Endometrial microvascular endothelial cells (primary cell): ENCODE measurements around the gene FGD6. TPM values are rescaled to one million over a fixed set of nuclear protein-coding genes. Genes with fewer than 3 reads are reported as not detected.
"Not testable (repeated sequence)": the region's sequence is repeated elsewhere in the genome, so short reads cannot be mapped to it uniquely, and the experiment has no call there.

Source experiments
- in situ Hi-C: cut with HindIII; loops from 2 replicates; pipeline ENCODE4 v1.10.0; 2017; ENCODE audit warnings: low sequenced_read_pairs, low pct_unique_long_range_greater_than_20kb; ENCODE audit errors: inconsistent ontology term
- total RNA-seq: library from RNA; depleted of rRNA; stranded (reverse); fragments of >200 nt; gene quantifications from one replicate; pipeline ENCODE4 v1.2.3, GENCODE V29; 2015; ENCODE audit errors: inconsistent ontology term

FGD6 gene
- 13.9 TPM for total RNA-seq

DNA sequence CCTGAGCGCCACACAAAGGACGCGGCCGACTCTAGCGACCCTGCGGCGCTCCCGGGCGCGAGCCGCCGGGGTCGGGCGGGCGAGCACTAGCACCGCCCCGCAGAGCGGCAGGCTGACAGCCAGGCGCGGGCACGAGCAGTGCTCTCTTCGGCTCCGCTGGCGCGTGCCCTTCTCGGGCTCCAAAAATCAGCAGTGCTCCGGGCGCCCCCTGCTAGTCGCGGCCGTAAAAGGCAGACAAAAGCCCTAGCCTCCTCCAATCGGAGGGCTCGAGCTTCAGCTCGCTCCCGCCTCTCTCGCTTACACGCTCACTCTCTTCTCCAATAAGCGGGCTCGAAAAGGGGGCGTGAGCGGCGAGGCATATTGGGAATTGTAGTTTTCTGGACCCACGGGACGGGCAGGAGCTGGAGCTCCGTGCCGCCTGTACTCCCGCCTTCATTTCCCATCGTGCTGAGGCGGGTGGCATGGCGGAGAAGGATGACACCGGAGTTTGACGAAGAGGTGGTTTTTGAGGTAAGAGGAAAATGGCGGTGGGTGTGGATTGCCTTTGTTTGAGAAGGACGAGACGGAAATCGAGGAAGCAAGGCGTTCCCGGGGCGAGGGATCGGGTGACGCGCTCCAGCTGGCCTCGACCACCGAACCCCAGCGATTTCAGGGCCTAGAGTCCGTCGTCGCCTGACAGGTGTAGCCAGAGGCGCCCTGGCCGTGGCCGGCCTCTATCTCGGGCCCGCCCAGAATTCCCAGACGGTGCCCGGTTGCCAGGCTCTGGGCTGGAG, at the start of gene FGD6, which contains the start of gene VEZT:
FGD6 (minus strand) TSS at position 91 of the 773 bp plus-strand sequence. CDS start 227 bp downstream, outside the sequence.
VEZT (plus strand) TSS at position 431 of the 773 bp plus-strand sequence; CDS start at position 475, 44 bp downstream.
- in situ Hi-C loops: loop anchor here (10.0 kb wide), 2 partner anchors 53 to 103 kb away; no protein-coding TSS in a partner anchor

DNA sequence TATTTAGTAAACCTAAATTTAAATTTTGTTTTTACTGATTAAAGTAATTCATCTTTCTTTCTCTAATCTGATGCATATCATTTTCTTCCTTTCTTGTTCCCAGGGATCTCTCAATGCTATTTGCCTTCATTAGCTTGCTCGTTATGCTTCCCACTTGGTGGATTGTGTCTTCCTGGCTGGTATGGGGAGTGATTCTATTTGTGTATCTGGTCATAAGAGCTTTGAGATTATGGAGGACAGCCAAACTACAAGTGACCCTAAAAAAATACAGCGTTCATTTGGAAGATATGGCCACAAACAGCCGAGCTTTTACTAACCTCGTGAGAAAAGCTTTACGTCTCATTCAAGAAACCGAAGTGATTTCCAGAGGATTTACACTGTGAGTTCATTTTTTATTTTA, 49.0 kb upstream of the FGD6 start:
- in situ Hi-C loops: no loop called here

DNA sequence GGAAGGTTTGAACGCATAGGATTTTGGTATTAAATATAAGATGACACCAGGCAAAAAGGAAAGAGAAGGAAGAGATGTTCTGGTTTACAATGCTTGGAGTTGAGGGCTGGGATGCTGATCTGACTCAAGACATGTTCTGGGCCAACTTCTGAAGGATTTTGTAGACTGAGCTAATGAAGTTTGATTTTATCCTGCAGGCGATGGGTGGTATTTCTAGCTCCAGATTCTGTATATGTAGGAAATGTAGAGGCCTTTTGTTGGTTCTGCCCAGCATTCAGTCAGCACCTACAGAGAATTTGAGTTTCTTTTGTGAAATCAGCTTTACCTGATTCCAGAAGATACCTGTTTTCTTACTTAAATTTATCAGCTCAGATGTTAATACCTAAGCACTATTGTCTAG, 48.5 kb upstream of the FGD6 start:
- in situ Hi-C loops: no loop called here

DNA sequence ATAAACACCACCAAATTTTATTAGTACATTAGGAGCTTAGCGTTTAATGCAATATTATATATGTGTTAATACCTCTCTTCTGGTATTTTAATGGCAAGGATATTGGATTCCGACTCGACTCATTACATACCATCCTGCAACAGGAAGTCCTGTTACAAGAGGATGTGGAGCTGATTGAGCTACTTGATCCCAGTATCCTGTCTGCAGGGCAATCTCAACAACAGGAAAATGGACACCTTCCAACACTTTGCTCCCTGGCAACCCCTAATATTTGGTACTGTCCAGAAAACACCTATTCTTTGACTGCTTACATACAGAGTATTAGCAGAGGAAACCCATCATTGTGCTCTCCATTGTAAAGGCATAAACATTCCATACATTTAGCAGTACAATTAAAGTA, 45.5 kb upstream of the FGD6 start:
- in situ Hi-C loops: no loop called here

DNA sequence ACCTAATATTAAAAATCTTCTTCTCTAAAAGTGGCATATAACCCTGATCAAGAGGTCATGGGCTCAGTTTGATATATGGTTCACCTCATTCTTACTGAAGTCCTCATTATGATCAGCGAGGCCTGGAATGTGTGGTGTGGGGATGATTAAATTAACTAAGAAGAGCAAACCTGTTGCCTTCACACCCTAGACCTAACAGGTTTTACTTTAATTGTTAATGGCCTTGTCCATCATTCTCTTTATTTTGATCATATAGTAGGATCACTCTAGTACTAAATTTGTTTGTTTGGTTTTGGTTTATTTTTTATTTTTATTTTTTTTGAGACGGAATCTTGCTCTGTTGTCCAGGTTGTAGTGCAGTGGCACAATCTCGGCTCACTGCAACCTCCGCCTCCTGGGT, 43.8 kb upstream of the FGD6 start:
- in situ Hi-C loops: no loop called here

DNA sequence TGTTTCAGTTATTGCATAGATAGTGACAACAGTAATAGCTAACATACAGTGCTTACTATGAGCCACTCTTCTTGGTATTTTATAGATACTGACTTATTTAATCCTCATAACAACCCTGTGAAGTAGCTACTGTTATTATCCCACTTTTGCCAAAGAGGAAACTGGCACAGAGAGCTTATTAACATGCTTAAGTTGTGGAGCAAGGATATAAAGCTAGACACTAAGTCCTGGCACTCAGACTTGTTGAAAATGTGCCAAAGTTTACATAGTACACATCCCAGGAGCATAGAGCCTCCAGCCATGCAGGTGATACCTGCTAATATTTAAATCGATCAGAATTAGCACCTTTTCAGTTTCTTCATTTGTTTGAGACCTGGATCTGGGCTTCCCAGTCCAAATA, 42.1 kb upstream of the FGD6 start:
- in situ Hi-C loops: no loop called here

DNA sequence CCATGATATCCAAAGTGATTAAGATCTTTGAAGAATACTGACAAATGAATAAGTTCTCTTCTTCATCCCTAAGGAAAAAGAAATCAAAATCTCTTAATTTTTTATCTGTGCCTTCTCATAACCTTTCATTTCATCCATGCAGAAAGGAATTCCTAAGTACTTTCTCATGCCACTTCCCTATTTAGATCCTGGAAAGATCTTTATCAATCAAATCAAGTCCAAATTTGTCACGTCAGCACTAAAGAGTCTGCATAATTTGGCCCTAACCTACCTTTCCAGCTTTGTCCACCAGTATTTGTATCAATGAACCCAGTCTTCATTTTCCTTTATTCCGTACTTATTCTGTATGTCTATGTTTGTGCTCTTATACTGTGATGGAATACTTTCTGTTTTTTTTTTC, 41.5 kb upstream of the FGD6 start:
- in situ Hi-C loops: no loop called here

DNA sequence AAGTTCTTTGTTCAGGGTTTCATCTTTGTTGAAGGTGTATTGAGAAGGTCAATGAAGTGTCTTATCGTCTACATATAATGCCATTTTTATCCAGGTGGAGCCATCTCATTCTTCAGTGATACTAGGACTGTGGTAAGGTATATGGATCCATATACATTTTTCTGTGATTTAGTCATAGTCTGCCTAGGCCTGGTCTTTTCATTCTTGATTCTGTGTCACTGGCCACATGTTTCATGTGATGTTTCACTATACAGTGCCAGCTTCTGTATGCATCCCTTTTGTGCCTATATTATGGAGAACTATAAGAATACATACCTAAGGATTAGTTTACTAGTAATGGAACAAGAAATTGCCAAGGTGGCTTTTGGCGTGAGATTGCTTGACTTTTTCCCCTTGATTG, 40.9 kb upstream of the FGD6 start:
- in situ Hi-C loops: no loop called here

DNA sequence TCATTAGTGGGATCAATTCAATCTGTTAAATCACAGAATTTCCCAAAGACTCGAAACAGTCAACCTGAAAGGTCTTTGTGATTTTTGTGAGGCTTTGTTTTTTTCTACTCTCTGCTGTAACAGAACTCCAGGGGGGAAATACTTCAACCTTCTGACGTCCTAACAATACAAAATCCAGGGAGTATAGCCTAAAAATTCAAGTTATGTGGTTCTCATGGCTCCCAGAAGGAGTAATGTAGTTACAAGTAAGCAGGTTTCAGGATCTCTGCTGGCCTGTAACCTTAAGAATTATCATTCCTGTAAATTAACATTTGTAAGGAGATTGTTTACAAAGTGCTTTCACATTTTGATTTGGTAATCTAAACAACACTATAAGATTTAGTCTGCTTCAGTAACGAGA, 40.3 kb upstream of the FGD6 start:
- in situ Hi-C loops: no loop called here

DNA sequence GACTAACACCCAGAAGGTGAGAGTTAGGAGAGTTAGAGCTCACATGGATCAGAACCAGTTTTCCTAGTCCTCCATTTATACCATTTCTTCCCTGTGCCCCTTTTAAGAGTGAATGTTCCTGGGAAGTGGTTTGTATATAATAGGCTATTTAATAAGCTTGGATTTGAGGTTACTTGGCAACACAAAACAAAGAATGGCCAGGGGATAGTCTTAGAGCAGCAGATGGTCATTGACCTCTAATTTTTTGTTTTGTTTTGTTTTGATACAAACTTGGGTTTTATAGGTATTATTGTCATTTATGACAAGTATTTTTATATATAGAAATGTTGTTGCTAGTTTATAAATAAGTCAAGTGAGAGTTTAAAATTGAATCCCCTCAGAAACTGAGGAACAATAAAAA, 36.1 kb upstream of the FGD6 start:
- in situ Hi-C loops: no loop called here

DNA sequence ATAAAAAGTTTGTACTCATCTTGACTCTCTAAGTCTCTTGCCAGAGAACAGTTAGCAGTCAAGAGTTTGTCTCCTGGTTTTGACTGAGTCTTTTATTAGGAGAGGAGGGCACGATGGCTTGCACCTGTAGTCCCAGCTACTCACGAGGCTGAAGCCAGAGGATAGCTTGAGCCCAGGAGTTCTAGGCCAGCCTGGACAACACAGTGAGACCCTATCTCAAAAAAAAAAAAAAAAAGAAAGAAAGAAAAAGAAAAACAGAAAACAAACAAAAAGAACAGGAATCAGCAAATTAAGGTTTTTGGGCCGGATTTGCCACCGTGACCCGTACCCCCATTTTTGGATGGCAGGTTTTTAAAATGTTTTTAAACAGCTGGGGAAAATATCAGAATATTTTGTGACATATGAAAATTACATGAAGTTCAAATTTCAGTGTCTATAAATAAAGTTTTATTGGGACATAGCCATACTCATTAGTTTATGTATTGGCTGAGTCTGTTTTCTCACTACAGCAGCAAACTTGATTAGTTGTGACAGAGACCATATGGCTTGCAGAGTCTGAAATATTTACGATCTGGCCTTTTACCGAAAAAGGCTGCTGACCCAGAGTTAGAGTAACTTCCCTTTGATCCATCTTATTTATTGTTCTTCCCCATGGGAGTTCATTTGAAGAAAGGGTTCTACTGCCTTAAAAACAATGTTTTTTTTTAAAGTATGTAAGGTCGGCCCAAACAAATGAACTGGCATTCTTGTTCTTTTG, 31.5 kb upstream of the FGD6 start:
- in situ Hi-C loops: no loop called here

DNA sequence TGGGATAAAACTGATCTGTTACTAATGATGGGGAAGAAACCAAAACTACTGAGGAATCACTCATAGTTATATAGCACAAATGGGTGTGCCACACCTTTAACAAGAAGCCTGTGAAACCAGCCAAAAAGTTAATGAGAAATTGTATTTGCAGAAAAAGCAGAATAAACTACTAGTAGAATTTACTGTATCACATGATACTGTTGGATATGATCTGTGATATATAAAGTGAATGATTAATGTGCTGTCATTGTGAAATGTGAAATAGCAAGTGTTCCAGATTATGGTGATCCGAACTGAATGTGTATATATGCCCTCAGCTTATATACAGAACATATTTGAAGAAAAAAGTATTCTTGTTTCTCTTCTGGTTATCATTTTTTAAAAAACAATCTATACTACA, 30.8 kb upstream of the FGD6 start:
- in situ Hi-C loops: no loop called here

DNA sequence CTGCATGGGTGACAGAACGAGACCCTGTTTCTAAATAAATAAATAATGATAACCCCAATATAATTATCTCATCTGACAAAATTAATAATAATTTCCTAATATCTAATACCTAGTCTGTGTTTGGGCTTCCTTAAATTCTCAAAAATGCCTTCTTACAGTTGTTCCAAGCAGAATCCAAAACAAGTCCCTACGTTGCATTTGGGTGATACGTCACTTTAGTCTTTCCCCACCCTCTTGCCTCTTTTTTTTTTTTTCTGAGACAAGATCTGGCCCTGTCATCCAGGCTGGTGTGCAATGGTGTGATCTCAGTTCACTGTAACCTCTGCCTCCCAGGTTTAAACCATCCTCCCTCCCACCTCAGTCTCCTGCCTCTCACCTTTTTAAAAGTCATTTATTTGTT, 27.1 kb upstream of the FGD6 start:
- in situ Hi-C loops: no loop called here

DNA sequence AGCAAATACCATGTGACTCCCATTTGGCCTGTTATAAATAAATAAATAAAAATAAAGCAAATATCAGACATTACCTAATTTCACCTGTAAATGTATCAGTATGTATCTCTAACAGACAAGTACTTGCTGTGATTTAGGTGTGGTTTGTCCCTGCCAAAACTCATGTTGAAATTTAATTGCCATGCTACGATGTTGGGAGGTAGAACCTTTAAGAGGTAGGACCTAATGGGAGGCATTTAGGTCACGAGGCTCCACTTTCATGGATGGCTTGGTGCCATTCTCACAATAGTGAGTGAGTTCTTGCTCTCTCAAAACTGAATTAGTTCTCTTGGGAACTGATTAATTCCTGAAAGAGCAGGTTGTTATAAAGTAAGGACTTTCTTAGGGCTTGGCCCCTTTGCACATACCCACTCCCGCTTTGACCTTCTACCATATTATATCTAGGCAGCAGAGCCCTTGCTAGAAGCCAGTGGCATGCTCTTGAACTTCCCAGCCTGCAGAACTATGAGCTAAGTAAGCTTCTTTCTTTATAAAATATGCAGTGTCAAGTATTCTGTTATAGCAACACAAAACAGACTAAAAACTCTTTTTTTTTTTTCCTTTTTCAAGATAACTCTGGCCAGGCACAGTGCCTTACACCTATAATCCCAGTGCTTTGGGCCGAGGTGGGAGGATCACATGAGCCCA, 26.4 kb upstream of the FGD6 start:
- in situ Hi-C loops: no loop called here

DNA sequence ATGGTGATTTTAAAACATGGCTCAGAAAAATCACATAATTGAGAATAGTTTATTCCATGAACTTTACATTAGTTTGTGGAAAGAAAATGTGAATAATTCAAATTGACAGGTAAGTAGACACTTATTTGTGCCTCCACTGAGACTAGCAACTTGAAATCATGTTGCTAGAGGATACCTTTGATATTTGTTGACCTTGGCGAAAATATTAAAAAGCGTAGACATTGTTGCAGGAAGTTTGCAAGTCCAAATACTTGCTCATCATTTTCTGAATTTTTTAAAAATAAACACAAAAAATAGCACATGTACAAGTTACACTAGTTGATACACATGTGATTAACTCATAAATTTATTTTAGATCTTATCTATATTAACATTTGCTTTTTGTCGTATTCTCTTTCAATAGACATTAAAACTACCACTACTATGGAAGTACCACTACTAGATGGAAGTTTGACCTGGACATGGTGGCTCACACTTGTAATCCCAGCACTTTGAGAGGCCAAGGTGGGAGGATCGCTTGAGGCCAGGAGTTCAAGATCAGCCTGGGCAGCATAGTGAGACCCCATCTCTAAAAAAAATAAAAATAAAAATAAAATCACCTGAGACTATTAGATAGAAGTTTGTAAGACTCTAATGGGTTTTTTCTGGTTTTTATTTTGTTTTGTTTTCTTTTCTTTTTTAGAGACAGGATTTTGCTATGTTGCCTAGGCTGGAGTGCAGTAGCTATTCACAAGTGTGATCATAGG, 24.7 kb upstream of the FGD6 start:
- in situ Hi-C loops: no loop called here

DNA sequence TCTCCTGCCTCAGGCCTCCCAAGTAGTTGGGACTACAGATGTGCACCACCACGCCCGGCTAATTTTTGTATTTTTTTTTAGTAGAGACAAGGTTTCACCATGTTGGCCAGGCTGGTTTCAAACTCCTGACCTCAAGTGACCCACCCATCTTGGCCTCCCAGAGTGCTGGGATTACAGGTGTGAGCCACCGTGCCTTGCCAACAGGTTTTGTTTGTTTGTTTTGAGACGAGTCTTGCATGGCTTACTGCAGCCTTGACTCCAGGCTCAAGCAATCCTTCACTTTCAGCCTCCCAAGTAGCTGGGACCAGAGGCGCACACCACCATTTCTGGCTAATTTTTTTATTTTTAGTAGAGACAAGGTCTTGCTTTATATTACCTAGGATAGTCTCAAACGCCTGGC, 23.9 kb upstream of the FGD6 start:
- in situ Hi-C loops: not testable (repeated sequence)

DNA sequence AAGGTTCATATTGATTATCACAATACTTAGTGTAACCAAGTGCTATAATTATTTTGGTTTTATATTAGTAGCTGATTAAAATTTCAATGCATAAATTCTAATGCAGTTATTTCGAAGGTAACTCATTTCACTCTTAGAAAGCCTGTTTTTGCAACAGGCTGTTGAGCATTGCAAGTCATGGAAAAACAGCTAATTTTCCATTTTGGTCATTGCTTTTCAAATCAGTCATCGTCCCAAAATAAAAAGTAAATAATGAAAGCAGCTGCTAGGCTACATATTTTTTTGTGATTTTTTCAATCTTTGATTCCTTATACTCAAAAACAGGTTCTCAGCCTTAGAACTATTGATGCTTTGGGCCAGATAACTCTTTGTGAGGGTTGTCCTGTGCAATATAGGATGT, 23.3 kb upstream of the FGD6 start:
- in situ Hi-C loops: no loop called here

DNA sequence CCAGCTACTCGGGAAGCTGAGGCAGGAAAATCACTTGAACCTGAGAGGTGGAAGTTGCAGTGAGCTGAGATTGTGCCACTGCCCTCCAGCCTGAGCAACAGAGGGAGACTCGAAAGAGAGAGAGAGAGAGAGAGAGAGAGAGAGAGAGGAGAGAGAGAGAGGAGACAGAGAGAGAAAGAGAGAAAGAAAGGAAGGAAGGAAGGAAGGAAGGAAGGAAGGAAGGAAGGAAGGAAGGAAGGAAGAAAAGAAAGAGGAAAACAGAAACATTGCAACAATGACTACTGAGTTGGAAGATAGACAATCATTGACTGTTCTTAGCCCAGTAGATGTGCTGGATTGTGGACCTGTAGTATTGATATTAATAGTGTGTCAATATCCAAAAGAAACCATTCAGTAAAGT, 22.6 kb upstream of the FGD6 start:
- in situ Hi-C loops: not testable (repeated sequence)

DNA sequence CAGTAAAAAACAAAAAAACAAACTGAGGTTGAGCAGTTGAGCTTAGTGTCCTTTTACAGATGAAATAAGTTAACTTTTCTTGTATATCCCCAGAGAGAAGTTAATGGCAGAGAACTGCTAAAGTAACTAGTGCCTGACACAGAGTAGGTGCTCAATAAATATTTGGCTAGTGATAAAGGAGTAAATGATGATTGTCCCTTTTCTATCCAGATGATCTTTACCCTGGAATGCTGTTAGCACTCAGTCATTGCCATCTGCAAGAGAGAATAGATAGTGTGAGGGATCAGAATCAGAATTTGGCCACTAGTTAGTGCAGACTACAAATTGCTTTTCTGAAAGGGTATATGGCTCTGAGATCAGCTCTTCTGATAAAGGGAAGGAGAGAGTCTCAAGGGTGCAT, 21.9 kb upstream of the FGD6 start:
- in situ Hi-C loops: no loop called here
